Colon (tissue), 2 donors: ENCODE results near the gene CIB2.

Experiments
- FAIRE-seq: peaks from 2 replicates; lab custom pipeline; 2012; peaks lifted over from hg19 to GRCh38; lab: Jason Lieb, UNC
- donor health status: control.
- donor health status: control.

Gene CIB2

DNA sequence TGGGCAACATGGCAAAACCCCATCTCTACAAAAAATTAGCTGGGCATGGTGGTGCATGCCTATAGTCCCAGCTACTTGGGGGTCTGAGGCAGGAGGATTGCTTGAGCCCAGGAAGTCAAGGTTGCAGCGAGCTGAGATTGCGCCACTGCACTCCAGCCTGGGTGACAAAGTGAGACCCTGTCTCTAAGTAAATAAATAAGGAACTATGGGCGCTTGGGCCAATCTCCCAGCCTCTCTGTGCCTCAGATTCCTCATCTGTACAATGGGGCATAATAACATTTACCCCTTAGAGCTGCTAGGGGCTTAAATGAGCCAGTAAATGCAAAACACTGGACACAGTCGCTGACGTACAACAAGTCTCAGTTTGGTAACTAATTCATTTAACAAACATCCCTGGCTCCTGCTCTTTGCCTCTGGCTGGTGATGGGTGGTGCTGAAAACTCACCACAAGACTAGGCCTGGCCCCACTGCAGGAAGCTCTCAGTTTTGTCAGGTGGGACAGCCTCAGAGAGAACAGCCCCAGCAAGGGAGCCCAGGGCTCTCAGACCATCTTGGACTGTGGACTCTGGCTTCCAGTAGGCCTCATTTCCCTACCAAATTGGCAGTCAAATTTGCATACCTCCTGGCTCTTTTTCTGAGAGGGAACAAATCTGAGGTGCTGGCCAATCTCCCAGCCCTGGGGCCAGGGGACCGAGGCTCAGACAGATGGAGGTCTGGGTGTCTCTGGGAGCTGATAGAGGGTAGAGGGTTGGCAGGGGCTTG, 47.4 kb downstream of the CIB2 start:
- no peak for FAIRE-seq

DNA sequence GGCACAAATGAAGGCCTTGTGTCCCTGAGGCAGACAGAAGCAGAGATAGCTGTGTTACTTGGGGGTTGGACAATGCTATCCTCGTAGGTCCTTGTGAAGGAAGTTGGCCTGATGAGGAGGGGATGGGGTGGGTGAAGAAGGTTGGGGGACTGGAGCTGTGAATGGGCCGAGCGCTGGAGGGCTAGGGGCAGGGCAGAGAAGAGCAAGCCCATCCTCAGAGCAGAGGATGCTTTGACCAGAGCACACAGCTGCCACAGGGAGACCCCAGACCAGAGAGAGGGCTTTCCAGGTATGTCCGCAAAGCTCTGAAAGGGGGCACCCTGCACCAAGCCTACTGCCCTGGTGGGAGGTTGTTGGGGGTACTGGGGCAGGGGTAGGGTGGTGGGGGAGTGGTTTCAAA, 48.1 kb downstream of the CIB2 start:
- FAIRE-seq = no peak

DNA sequence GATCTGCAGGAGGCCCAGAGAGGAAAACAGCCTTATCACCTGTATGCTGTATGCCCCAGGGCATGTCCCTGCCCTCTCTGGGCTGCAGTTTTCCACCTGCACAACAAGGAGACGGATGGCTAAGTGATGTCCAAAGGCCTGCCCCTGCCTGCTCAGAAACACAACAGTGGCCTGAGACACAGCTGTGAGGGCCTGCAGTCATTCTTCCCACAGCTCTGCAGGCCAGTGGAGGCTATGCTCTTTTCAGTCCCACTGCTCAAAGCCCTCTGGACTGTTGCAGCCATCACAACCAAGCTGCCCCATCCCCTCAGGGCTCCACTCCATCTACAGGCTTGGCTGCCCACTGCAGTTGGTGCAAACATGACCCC, 48.5 kb downstream of the CIB2 start:
- FAIRE-seq = no peak

DNA sequence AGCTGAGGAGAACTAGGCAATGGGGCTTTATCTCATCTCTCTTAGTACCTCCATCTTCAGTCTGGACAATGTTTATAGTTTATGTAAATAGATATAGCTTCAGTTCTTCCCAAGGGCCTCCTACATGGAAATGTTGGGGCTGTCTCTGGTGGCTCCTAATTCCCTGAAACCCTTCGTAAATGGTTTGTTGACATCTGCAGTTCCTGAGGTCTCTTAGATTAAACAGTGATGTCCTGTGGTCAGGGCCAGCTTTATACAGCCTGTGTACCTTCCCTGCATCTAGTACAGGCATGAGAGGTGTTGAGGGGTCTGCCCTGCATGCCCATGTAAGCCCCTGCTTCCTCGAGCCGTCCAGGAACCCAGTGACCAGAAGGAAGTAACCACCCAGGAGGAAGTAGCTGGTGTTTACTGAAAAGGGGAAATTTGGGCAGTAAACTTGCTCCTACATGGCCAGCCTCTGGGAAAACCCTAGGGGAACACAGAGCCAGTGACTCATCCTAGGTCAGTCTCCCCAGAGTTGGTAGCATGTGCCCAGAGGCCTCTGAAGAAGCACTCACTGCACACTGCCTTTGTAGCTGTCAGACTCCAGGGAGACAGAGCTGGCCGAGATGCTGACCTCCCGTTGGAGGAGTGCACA, 49.0 kb downstream of the CIB2 start:
- no peak for FAIRE-seq

DNA sequence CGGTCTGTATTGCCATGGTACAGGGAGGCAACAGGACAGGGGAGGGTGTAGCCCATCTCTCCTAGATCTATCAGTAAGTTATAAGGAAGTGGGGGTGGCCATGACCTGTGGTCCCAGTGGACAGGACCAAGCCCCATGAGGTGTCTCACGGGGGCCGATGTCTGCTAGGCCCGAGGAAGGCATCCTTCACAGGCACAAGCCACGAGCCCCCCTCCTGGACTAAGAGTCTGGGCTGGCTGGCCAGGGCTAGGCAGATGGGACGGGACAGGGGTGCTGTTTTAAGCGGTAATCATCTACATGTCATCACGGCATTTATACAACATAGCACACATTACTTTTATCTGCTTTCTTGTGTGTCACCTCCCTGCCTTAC, 51.2 kb downstream of the CIB2 start:
- no peak for FAIRE-seq

DNA sequence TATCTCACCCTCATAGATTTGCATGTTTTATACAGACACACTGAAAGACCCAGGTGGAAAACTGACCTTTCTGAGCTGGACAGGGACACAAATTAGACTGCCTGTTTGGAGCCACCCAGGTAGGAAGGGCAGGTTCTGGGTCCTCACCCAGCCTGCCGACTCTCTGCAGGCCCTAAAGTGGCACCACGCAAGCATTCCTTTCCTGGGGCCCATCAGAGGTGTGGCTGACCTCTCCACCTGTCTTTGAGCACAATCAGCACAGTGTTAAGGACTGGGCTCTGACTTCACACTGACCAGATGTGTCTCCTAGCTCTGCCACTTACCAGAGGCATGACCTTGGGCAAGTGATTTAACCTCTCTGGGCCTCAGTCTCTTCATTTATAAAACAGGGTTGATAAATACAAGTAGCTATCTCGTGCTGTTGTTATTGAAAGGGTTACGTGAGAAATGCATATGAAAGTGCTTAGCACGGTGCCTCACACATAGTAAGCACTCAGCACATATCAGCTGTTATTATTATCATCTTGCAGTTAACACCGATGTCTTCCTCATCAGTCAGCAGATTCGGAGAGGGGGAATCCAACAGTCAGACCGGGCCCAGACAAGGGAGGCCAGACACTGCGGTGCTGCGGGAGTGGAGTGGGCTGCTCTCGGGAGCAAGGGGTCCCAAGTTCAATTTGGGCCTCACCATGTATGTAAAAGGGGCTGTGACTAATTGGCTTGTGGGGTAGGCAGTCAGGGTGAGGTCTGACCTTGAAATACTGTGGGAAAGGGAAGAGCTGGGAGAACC, 51.8 kb downstream of the CIB2 start:
- FAIRE-seq = no peak

DNA sequence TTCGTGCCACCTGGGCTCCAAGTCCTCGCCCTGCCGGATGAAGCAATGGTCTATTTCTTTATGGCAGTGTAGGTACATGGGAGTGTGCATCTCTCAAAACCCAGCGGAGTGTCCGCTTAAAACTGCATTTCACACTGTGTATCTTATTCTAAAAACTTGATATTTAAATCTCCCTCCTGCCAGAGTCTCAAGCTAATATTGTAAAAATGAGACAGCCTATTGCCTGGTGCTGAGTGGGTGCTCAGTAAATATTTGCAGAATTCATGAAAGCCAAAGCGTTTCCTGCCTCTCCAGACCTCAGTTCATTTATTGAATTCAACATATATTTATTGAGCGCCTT, 53.4 kb downstream of the CIB2 start:
- FAIRE-seq = no peak

DNA sequence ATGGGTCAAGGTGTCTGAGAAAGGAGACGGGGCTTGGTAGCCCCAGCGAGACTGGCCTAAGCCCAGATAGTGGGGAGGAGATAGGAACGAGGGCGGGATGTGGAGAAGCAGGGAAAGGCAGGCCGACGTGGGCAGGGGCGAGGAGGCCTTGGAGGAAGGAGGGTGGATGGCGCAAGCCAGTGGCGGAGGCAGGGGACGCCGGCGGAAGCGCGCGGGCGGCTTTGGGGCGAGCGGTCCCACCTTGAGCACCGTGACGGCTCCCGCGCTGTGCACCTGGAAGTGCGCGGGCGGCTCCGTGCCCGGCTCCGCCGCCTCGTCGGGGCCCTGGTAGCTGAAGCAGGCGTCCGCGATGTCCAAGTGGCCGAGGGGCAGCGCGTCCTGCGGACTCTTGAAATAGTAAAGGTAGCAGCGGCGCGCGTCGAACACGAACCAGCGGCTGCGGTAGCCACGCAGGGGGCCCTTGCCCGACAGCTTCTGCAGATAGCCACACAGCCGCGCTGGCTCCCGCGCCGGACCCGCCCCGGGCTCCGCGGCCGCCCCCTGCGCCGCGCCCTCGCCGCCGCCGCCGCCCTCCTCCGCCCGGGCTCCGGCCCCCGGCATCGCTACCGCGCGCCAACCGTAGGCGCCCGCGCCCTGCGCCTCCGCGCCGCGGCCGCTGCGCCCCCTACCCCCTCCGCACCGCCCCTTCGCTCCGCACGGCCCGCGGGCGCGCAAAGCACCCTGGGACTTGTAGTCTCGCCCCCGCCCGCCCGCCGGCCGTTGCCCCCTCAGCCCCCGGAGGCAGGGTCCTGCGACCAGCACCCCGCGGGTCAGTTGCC, 54.0 kb downstream of the CIB2 start, which contains the start of gene TBC1D2B:
Gene TBC1D2B (minus strand): TSS at position 659 of the 818 bp plus-strand sequence. CDS start 59 bp downstream, at position 600.
- FAIRE-seq = no peak

DNA sequence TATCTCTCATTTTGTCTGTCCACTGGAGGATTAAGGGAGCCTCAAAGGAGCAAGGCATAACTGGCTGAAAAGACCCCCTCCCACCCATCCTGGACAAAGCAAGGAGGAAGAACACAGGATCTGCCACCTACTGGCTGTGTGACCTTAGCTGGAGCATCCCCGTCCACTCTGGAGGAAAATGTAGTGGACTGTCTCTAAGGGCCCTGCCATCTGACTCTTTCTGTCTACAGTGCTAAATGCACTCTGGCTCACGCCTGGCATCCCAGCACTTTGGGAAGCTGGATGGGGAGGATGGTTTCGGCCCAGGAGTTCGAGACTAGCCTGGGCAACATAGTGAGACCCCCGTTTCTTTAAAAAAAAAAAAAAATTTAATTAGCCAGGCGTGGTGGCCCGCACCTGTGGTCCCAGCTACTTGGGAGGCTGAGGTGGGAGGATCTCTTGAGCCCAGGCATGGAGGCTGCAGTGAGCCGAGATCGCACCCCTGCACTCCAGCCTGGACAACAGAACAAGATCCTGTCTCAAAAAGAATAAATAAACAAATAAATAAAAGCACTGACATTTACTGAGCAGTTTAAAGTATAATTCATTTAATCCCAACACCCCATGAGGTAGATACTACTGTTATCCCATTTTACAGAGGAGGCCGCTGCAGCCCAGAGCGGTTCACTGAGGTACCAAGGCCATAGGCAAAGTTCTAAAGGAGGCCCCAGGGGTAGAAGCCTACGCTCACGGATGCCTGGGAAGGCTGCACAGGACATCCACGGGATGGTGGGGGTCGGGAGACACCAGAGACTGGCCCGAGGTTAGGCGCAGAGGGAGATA, 54.8 kb downstream of the CIB2 start:
- FAIRE-seq = no peak

DNA sequence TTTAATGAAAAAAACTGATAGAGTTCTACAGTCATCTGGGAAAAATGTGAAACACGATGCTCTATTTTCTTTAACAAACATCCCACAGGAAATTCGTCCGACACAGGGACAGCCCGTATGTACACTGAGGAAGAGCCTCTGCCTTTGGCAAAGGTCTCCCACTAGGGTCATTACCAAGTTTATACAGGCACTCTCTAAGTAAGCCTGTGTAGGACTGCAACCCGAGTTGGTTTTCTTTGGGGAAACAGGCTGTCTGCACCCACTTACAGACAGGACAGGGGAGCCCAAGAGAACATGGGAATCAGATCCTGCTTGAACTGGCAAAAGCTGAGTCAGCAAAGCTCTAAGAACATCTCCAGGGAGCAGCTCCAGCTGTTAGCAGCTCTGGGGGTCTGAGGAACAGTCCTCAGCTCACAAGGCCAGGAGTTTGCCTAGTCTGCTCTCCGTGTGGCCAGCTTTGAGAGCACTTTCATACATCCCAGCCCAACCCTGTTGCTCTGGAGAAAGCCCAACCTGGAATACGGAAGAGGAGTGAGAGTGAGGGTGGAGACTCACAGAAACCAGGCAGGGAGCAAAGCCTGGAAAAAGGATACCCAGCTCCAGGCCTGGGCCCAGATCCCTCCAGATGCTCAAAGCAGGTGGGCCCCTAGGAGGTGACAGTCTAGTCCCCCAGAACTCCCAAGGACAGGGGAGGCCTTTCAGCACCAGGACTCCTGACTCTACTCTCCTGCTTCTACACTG, 55.6 kb downstream of the CIB2 start:
- no peak for FAIRE-seq

DNA sequence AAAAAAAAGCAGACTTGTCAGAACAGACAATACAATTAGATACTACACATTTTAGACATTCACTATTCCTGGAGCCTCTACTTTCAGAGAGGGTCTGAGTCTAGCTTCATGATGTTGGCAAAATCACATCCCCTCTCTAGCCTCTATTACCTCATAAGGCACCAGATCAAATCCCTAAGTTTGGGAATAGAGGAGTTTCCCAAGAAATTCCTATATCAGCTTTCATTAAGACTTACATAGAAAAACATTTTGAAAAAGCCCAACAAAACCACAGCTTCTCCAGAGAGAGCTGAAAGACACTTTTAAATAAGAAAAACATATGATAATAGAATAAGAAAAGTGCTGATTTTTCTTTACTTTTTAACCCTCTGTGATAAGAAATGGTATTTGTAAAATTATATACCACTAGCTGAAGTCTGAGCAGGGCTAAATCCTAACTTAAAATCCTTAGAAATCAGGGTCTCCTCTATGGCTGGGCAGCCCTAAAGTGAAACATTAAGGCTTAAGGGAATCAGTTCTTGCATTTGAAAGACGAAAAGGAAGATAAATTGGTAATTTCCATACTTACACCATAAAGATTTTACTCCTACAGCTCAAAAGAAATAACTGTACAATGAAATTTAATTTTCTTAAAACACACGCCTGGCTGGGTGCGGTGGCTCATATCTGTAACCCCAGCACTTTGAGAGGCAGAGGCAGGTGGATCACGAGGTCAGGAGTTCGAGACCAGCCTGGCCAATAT, 58.0 kb downstream of the CIB2 start:
- FAIRE-seq = no peak

DNA sequence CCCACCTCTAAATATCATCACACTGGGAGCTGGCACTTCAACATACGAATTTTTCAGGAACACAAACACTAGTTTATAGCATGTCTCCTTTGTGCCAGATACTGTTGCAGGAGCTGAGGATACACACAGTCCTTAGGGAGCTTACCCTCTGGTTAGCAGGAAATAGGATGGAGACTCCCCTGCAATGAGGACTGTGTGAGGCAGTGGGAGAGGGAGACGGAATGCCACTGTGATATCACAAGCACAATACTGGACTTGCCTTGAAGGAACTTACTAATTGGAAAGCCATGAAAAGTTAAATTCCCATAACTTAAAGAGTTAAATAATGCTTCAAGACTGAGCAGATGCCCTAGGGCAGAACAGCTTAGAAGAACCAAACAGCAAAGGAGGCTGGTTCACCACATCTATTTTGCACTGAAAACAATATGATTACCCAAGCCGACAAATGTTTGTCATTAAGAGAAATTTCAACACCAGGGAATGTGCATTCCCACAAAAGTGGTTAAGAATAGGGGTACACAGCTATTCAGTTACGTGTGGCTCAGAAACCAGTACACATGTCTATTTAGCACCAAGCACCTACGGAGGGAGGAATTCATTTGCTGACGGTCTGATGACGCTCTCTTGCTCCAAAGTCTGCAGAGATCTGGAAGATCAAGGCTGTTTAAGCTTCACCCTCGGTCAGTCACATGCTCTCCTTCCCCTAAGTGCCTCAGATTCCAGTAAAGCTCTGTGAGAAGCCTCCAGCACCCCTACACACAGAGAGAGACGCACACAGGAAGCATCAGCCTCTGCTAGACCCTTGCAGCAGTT, 59.0 kb downstream of the CIB2 start:
- FAIRE-seq = no peak

DNA sequence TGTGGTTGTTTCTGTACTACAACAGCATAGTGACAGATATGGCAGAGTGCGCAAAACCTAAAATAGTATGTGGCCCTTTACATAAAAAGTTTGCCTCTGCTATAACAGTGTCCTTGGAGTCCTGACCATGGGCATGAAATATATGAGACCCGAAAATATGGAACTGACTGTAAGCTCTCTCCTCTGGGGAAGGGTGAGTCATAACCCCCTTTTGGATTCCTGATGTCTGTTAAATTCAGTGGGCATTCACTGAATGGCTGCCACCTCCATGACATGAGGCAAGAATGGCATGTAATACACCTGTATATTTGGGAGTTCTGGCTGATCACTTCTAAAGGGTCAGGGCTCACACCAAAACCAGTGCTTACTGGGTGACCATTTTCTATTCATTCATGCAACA, 59.9 kb downstream of the CIB2 start:
- no peak for FAIRE-seq

DNA sequence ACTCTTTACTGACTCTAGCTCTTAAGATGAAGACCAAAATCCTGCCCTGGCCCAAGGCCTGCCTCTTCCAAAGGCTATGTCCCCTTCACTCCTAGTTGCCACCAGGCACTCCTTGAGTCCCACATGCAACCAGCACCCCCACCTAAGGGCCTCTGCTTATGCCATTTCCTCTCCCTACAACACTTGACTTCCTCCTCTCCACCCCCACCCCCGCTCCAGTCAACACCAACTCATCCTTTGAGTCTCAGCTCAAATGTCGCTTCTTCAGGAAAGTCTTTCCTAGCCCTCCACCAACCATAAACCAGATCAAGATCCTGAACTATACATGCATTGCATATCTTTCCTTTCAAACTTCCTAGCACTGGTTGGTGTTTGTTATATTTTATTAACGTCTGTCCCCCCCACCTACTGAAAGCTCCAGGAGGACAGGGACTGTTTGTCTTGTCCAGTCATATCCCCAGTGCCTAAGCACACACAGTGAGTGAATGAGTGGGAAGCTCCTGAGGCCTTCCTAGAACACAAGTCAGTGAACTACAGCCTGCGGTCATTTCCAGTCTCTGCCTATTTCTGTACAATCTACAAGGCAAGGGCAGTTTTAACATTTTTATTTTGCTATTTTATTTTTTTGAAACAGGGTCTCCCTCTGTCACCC, 61.1 kb downstream of the CIB2 start:
- FAIRE-seq = no peak

DNA sequence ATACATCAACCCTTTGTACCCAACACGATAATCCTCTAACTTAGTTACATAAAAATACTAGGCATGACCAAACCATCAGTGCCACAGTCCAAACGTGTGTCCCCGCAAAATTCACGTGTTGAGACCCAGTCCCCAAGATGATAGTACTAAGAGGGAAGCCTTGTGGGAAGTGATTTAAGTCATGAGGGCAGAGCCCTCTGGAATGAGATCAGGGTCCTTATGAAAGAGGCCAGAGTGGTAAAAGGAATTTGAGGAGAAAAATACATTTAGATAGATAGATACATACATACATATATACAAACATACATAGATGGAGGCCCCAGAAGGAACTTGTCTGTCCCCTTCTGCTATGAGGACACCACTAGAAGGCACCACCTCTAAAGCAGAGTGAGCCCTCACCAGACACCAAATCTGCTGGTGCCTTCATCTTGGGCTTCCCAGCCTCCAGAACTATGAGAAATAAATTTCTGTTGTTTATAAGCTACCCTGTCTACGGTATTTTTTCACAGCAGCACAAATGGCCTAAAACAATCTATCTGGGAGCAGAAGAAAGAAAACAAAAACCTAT, 61.7 kb downstream of the CIB2 start:
- no peak for FAIRE-seq

DNA sequence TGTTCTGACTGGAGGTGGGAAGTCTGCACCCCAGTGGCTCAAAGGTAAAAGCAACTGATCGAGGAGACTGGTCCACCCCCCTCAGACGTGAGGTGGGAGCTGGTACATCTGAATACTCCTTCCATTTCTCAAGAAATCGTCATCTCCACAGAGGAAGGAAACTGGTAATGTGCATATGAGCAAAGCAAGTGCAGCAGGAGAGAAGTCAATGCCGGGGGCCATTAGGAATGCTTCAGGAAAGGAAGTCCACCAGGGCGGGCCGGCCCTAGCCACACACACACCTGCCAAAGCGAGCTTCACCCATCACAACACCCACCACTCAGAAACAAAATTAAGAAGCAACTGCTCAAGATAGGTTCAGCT, 62.2 kb downstream of the CIB2 start:
- no peak for FAIRE-seq

DNA sequence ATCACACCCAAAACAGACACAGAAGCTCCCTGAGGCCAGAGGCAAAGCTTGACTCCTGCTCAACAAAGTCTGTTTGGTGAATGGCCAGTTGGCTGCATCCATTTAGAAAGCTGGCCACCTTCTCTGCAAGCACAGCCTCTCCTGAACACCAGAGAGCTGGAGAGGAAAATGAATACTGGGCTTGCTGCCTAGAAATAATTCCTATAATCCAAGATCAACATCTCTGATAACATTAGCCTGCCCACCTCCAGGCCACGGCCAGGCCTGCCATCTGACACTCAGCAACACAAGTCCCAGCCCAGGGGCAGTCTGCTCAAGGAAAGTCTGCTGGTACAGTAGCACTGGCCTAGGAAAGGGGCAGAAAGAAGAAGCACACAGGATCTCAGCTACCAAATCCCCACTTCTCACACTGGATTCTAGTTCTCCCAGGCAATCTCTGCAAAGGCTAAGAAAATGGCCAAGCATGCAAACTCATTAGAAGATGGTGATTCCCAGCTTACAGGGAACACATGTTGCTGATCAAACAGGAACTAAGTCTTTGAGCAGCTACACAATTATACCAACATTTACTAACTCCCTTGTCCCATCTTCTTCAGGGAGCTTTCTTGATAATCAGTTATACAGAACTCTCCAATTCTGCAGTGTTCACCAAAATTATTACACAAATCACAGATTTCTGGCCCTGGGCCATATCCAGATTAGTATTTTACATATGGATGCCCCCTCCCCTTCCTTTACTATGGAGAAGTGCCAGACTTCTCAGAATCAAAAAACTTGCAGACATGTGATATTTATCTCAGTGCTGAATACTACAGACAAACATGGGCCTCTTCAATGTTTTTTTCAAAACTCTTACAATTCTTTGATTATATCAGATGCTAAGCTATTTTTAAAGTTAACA, 63.7 kb downstream of the CIB2 start:
- FAIRE-seq = no peak
